MCF 10A (cell line): ENCODE results near the gene TOP3A. TPM values are rescaled to one million over a fixed set of nuclear protein-coding genes. Genes with fewer than 3 reads are reported as not detected.
A peak's percentile ranks its signal among the peaks of the same experiment; 100 is the strongest.

Source experiments
- BruUV-seq: library from RNA; stranded (reverse); fragments of 400-500 nt; replicated peaks from 2 replicates; lab custom pipeline; 2021; lab: Mats Ljungman, UMichigan
- CTCF ChIA-PET: fragments of 300-600 bp; sonication (Branson Sonifier 250); formaldehyde crosslinking; extraction: SDS; loops from one replicate; lab custom pipeline; 2021; ENCODE audit warnings: antibody characterized with exemption, inconsistent platforms; lab: Yijun Ruan, JAX
- POLR2A ChIA-PET: fragments of 300-600, 350-650 bp; sonication (Branson Sonifier 250); formaldehyde crosslinking; extraction: SDS; loops from one replicate; lab custom pipeline; 2020; ENCODE audit warnings: antibody characterized with exemption, inconsistent platforms; lab: Yijun Ruan, JAX
- DNase-seq: peaks from one replicate; pipeline ENCODE4 v3.0.0-alpha.2; 2018; ENCODE audit not compliant: unreplicated experiment
- H3K27ac Mint-ChIP-seq: one replicate; pipeline ENCODE4 v1.8.0; 2022; ENCODE audit warnings: mild to moderate bottlenecking, low read depth, mixed read lengths; ENCODE audit not compliant: unreplicated experiment
- H3K27me3 Mint-ChIP-seq: one replicate; pipeline ENCODE4 v1.8.0; 2022; ENCODE audit warnings: mixed read lengths; ENCODE audit not compliant: insufficient read depth, unreplicated experiment
- H3K36me3 Mint-ChIP-seq: one replicate; pipeline ENCODE4 v1.8.0; 2022; ENCODE audit warnings: mild to moderate bottlenecking, moderate library complexity, mixed read lengths; ENCODE audit not compliant: insufficient read depth, unreplicated experiment
- H3K4me1 Mint-ChIP-seq: one replicate; pipeline ENCODE4 v1.8.0; 2022; ENCODE audit warnings: mixed read lengths; ENCODE audit not compliant: insufficient read depth, unreplicated experiment
- H3K4me3 Mint-ChIP-seq: one replicate; pipeline ENCODE4 v1.8.0; 2022; ENCODE audit warnings: mild to moderate bottlenecking, moderate library complexity, mixed read lengths; ENCODE audit not compliant: unreplicated experiment
- H3K9me3 Mint-ChIP-seq: one replicate; pipeline ENCODE4 v1.8.0; 2022; ENCODE audit warnings: mixed read lengths; ENCODE audit not compliant: unreplicated experiment
- intact Hi-C: fragments of 100-400 bp; cut with micrococcal nuclease; formaldehyde crosslinking; loops from 2 replicates; pipeline ENCODE4 v1.14.1; 2022
- total RNA-seq: library from RNA; stranded (reverse); gene quantifications from 2 replicates; pipeline ENCODE4 v1.2.3, GENCODE V29; 2022
- TF ChIP-seq, protein P1 (sequence below): fragments of 200-600 bp; IDR thresholded peaks from one replicate; pipeline ENCODE4 v1.8.0; 2022; ENCODE audit warnings: antibody characterized with exemption, mild to moderate bottlenecking; ENCODE audit not compliant: unreplicated experiment

TOP3A gene
- total RNA-seq, 1 experiment from 2014 or later: 32.5 TPM

DNA sequence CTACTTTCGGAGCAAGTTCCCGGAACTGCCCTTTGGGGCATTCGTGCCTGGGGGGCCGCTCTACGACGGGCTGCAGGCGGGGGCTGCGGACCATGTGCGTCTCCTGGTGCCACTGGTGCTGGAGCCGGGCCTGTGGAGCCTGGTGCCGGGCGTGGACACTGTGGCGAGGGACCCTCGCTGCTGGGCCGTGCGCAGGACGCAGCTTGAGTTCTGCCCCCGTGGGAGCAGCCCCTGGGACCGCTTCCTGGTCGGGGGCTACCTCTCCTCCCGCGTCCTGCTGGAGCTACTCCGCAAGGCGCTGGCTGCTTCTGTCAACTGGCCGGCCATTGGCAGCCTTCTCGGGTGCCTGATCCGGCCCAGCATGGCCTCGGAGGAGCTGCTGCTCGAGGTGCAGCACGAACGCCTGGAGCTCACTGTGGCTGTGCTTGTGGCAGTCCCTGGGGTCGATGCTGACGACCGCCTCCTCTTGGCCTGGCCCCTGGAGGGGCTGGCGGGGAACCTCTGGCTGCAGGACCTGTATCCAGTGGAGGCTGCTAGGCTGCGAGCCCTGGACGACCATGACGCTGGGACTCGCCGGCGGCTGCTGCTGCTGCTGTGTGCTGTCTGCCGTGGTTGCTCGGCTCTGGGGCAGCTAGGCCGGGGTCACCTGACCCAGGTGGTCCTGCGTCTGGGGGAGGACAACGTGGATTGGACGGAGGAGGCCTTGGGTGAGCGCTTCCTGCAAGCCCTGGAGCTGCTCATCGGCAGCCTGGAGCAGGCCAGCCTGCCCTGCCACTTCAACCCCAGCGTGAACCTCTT, 50.7 kb downstream of the TOP3A start:
- intact Hi-C loops: no loop called here
- BruUV-seq: no TSS peak
- Mint-ChIP-seq H3K4me1 (peaks cover 6% of the 10 kb centered on the region), H3K4me3 (no peak overlapping the region), H3K27me3 (no peaks in the 10 kb centered on the region), H3K9me3 (no peaks in the 10 kb centered on the region), H3K27ac (no peak overlapping the region), H3K36me3 (peaks cover 16% of the 10 kb centered on the region)
- TF ChIP-seq, protein P1, sequence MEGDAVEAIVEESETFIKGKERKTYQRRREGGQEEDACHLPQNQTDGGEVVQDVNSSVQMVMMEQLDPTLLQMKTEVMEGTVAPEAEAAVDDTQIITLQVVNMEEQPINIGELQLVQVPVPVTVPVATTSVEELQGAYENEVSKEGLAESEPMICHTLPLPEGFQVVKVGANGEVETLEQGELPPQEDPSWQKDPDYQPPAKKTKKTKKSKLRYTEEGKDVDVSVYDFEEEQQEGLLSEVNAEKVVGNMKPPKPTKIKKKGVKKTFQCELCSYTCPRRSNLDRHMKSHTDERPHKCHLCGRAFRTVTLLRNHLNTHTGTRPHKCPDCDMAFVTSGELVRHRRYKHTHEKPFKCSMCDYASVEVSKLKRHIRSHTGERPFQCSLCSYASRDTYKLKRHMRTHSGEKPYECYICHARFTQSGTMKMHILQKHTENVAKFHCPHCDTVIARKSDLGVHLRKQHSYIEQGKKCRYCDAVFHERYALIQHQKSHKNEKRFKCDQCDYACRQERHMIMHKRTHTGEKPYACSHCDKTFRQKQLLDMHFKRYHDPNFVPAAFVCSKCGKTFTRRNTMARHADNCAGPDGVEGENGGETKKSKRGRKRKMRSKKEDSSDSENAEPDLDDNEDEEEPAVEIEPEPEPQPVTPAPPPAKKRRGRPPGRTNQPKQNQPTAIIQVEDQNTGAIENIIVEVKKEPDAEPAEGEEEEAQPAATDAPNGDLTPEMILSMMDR: no peak
- DNase-seq: no peak
- ChIA-PET POLR2A (no interaction called here), CTCF (interaction anchor here (1.2 to 1.3 kb wide), 3 partner anchors 10 to 56 kb away, joined by 3 read pairs; no protein-coding TSS in a partner anchor)

DNA sequence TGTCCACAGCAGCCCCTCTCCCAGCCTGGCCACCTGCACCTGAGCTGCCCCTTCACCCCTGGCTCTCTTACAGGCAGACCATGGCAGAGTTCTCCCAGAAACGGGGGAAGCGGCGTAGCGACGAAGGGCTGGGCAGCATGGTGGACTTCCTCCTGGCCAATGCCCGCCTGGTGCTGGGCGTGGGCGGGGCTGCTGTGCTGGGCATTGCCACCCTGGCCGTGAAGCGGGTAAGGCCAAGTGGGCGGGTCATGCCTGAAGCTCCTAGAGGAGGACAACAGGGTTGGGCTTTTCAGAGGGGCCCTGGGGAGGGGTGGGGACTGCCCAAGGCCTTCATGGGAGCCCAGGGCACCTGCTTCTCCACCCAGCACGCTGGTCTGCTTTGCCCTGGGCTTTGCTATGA, 52.2 kb downstream of the TOP3A start:
- no TSS peak for BruUV-seq
- no peaks in the 10 kb centered on the region for H3K9me3 Mint-ChIP-seq

DNA sequence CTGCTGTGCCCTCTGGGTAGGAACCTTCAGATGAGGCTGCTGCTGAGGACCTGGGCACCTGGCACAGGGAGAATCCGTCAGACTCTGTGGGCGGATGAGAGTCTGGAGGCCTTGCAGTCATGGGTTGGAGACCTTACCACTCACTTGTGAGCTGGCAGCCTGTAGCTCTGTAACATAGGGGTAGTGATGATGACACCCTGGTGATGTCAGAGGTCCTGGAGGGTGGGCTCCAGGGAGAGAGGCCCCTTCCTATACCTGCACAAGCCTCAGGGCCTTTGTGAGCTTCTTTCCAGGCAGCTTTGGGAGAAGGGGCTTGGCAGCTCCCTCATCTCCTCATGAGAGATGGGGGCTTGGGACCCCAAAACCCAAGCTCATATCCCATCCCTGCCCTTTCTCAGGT, 52.7 kb downstream of the TOP3A start:
- no peaks in the 10 kb centered on the region for H3K9me3 Mint-ChIP-seq
- ChIA-PET CTCF (no interaction called here), POLR2A (interaction anchor here (0.6 to 1.2 kb wide), 2 partner anchors 53 to 1809 kb away, joined by 3 to 4 read pairs; partner anchors contain the start of genes SMCR8 and TOP3A)
- H3K4me1 Mint-ChIP-seq: peaks cover 11% of the 10 kb centered on the region
- TF ChIP-seq, protein P1: no peak
- H3K4me3 Mint-ChIP-seq: peak overlapping the region; percentile 82
- peak overlapping the region; percentile 31 for H3K27ac Mint-ChIP-seq
- H3K36me3 Mint-ChIP-seq: peaks cover 26% of the 10 kb centered on the region
- intact Hi-C loops: no loop called here
- no peak for DNase-seq
- no TSS peak for BruUV-seq
- H3K27me3 Mint-ChIP-seq: no peaks in the 10 kb centered on the region

More for the DNA sequence above, 52.2 kb downstream of the TOP3A start:
- H3K27me3 Mint-ChIP-seq: no peaks in the 10 kb centered on the region
- TF ChIP-seq, protein P1: no peak
- peaks cover 10% of the 10 kb centered on the region for H3K4me1 Mint-ChIP-seq
- H3K36me3 Mint-ChIP-seq: peaks cover 21% of the 10 kb centered on the region
- ChIA-PET POLR2A (interaction anchor here (1.2 kb wide), 1 partner anchor 52 kb away, joined by 4 read pairs; the partner anchor contains the start of genes SMCR8 and TOP3A), CTCF (interaction anchor here (0.6 to 1.2 kb wide), 3 partner anchors 46 to 698 kb away, joined by 3 to 4 read pairs (median 4); no protein-coding TSS in a partner anchor)
- peak overlapping the region; percentile 31 for H3K27ac Mint-ChIP-seq
- no peak for DNase-seq
- intact Hi-C loops: no loop called here
- H3K4me3 Mint-ChIP-seq: no peak overlapping the region

DNA sequence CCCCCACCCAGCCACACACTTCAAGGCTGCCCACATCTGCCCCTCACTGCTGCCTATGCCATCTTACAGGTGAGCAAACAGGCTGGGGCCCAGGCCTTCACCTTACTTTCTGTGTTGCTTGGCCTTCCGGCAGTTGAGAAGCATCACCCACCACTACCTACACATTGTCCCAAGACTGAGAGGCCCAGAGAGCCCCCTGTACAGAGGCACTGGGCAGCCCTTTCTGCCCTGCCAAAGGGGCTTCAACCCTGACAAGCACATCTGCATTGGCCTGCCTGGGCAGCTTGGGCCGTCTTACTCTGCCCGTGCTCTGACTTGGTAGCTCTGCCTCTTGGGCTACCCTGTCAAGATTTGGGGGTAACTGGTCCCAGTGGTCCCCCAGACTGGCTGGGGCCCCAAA, 53.1 kb downstream of the TOP3A start:
- Mint-ChIP-seq H3K9me3 (no peaks in the 10 kb centered on the region), H3K27me3 (no peaks in the 10 kb centered on the region), H3K36me3 (peaks cover 30% of the 10 kb centered on the region), H3K4me3 (peak overlapping the region; percentile 82), H3K27ac (peak overlapping the region; percentile 79), H3K4me1 (peaks cover 11% of the 10 kb centered on the region)
- TF ChIP-seq, protein P1: no peak
- POLR2A ChIA-PET: interaction anchor here (0.6 to 1.9 kb wide), 8 partner anchors 10 to 1810 kb away, joined by 3 to 10 read pairs (median 4); partner anchors contain the start of genes ALKBH5, SMCR8 and TOP3A
- BruUV-seq: no TSS peak
- no peak for DNase-seq
- intact Hi-C loops: loop anchor here (2.0 kb wide), 1 partner anchor 53 kb away; the partner anchor contains the start of genes SMCR8 and TOP3A
- CTCF ChIA-PET: interaction anchor here (0.6 kb wide), 1 partner anchor 26 kb away, joined by 3 read pairs; no protein-coding TSS in a partner anchor
